Mesothelial cell of epicardium (in vitro differentiated cells): ENCODE data around the gene PARD3. TPM values are rescaled to one million over a fixed set of nuclear protein-coding genes. Genes with fewer than 3 reads are reported as not detected.

Experiments
- DNase-seq, 2 experiments: peaks; one replicate each; pipeline ENCODE4 v3.0.0; 2021; ENCODE audit warnings: low spot score in 2 of 2; ENCODE audit not compliant: unreplicated experiment in 2 of 2
- H3K27ac Mint-ChIP-seq: 2 replicates; pipeline ENCODE4 v1.8.0; 2021; ENCODE audit warnings: mixed read lengths
- H3K27me3 Mint-ChIP-seq: 2 replicates; pipeline ENCODE4 v1.8.0; 2021; ENCODE audit warnings: low read depth, mixed read lengths
- H3K36me3 Mint-ChIP-seq: 2 replicates; pipeline ENCODE4 v1.8.0; 2021; ENCODE audit warnings: mixed read lengths
- H3K4me1 Mint-ChIP-seq: 2 replicates; pipeline ENCODE4 v1.8.0; 2021; ENCODE audit warnings: mixed read lengths
- H3K4me3 Mint-ChIP-seq: 2 replicates; pipeline ENCODE4 v1.8.0; 2021; ENCODE audit warnings: mild to moderate bottlenecking, moderate library complexity, mixed read lengths
- H3K9me3 Mint-ChIP-seq: 2 replicates; pipeline ENCODE4 v1.8.0; 2021; ENCODE audit warnings: mixed read lengths
- total RNA-seq: library from RNA; stranded (reverse); gene quantifications from 3 replicates; pipeline ENCODE4 v1.2.1, GENCODE V29; 2021
- TF ChIP-seq, protein P1 (sequence below): fragments of 200-600 bp; sonication (generic); IDR thresholded peaks from one replicate; pipeline ENCODE4 v1.5.0; 2021; ENCODE audit warnings: antibody characterized with exemption; ENCODE audit not compliant: unreplicated experiment

The PARD3 gene
- total RNA-seq, 1 donor from 2014 or later = 73.2 TPM

- Mint-ChIP-seq H3K36me3 (peaks cover 20% of the 10 kb centered on the region), H3K9me3 (peaks cover 3% of the 10 kb centered on the region), H3K27ac (peak overlapping the region; percentile 4), H3K27me3 (no peaks in the 10 kb centered on the region), H3K4me3 (no peak overlapping the region), H3K4me1 (peaks cover 15% of the 10 kb centered on the region)
- DNase-seq = no peak
- TF ChIP-seq, protein P1, sequence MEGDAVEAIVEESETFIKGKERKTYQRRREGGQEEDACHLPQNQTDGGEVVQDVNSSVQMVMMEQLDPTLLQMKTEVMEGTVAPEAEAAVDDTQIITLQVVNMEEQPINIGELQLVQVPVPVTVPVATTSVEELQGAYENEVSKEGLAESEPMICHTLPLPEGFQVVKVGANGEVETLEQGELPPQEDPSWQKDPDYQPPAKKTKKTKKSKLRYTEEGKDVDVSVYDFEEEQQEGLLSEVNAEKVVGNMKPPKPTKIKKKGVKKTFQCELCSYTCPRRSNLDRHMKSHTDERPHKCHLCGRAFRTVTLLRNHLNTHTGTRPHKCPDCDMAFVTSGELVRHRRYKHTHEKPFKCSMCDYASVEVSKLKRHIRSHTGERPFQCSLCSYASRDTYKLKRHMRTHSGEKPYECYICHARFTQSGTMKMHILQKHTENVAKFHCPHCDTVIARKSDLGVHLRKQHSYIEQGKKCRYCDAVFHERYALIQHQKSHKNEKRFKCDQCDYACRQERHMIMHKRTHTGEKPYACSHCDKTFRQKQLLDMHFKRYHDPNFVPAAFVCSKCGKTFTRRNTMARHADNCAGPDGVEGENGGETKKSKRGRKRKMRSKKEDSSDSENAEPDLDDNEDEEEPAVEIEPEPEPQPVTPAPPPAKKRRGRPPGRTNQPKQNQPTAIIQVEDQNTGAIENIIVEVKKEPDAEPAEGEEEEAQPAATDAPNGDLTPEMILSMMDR = no peak
These were observed 573.7 kb downstream of the PARD3 start for GRCh38 chr10:34241226-34242000.

DNA sequence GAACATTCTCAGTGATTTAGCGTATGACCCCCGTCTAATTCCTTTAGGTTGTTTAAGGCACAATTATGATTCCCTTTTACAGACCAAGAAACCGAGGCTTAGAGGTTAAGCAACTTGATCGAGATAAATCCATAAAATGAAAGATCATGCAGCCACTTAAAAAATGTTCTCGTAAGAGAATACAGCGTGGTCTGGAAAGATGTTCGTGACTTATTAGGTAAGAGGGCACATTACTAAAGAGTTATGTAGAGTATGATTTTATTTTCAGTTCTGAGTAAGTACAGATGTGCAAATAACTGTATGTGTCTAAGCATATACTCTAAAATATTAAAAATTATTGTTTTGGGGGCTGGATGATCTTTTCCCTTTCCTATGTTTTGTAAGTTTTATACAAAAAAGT is 575.1 kb downstream of the PARD3 start:
- Mint-ChIP-seq H3K4me1 (peaks cover 15% of the 10 kb centered on the region), H3K9me3 (peaks cover 3% of the 10 kb centered on the region), H3K4me3 (no peak overlapping the region), H3K36me3 (peaks cover 20% of the 10 kb centered on the region), H3K27ac (no peak overlapping the region), H3K27me3 (no peaks in the 10 kb centered on the region)
- DNase-seq = no peak
- TF ChIP-seq, protein P1 = no peak

GRCh38 chr10:34237898-34238455 is 577.1 kb downstream of the PARD3 start:
- H3K27ac Mint-ChIP-seq = no peak overlapping the region
- TF ChIP-seq, protein P1 = no peak
- peaks cover 3% of the 10 kb centered on the region for H3K9me3 Mint-ChIP-seq
- peaks cover 12% of the 10 kb centered on the region for H3K4me1 Mint-ChIP-seq
- no peak overlapping the region for H3K4me3 Mint-ChIP-seq
- no peak for DNase-seq
- H3K36me3 Mint-ChIP-seq = peaks cover 17% of the 10 kb centered on the region
- H3K27me3 Mint-ChIP-seq = no peaks in the 10 kb centered on the region

DNA sequence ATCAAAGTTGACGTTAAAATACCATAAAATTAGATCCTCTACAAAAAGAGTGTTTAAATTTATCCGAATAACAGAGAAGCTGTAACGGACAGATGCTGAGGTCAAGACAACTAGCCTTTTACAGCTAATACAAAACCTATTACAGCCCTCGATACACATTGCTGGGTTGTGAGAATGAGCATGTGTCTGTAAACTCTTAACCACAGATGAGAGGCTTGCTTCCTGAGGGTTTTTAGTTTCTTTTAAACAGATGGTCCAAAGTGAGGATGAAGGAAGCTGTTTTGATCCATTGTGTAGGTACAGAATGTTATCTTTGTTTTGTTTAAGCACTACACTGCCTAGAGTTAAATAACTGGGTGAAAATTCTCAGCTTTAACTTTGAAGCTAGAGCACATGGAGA is 578.2 kb downstream of the PARD3 start:
- H3K4me3 Mint-ChIP-seq = no peak overlapping the region
- H3K27me3 Mint-ChIP-seq = no peaks in the 10 kb centered on the region
- no peaks in the 10 kb centered on the region for H3K9me3 Mint-ChIP-seq
- peaks cover 11% of the 10 kb centered on the region for H3K36me3 Mint-ChIP-seq
- DNase-seq = no peak
- H3K27ac Mint-ChIP-seq = no peak overlapping the region
- H3K4me1 Mint-ChIP-seq = peaks cover 17% of the 10 kb centered on the region
- TF ChIP-seq, protein P1 = no peak

- TF ChIP-seq, protein P1 = no peak
These were observed 579.8 kb downstream of the PARD3 start for GRCh38 chr10:34235164-34235832.

More at GRCh38 chr10:34235164-34235832, 579.8 kb downstream of the PARD3 start:
- Mint-ChIP-seq H3K9me3 (no peaks in the 10 kb centered on the region), H3K36me3 (no peaks in the 10 kb centered on the region), H3K27me3 (no peaks in the 10 kb centered on the region), H3K4me3 (no peak overlapping the region), H3K4me1 (peaks cover 23% of the 10 kb centered on the region), H3K27ac (no peak overlapping the region)
- no peak for DNase-seq
